T-helper 17 cell (primary cell): ENCODE measurements around the gene NDUFA11. TPM values are rescaled to one million over a fixed set of nuclear protein-coding genes. Genes with fewer than 3 reads are reported as not detected.

Source experiments
- ATAC-seq: fragments of 150-1000 bp; cut with Tn5 transposase; 2 replicates; pipeline ENCODE4 v1.10.0; 2021; ENCODE audit warnings: mild to moderate bottlenecking, moderate library complexity
- DNase-seq, 3 donors: peaks; one replicate each; pipeline versions ENCODE4 v3.0.0 to v3.0.0-alpha.2; 2020 to 2021
- H3K9me3 ChIP-seq: one replicate; pipeline ENCODE4 v1.7.0; 2013; ENCODE audit warnings: low read length, mild to moderate bottlenecking; ENCODE audit not compliant: control insufficient read depth, poor library complexity, severe bottlenecking
- H3K27ac Mint-ChIP-seq: one replicate; pipeline ENCODE4 v1.8.0; 2022; ENCODE audit warnings: mild to moderate bottlenecking, moderate library complexity, mixed read lengths
- H3K27me3 Mint-ChIP-seq: one replicate; pipeline ENCODE4 v1.8.0; 2022; ENCODE audit warnings: mixed read lengths
- H3K36me3 Mint-ChIP-seq: one replicate; pipeline ENCODE4 v1.8.0; 2022; ENCODE audit warnings: low read depth, mixed read lengths
- H3K4me1 Mint-ChIP-seq: one replicate; pipeline ENCODE4 v1.8.0; 2022; ENCODE audit warnings: mild to moderate bottlenecking, mixed read lengths
- H3K4me3 Mint-ChIP-seq: one replicate; pipeline ENCODE4 v1.8.0; 2022; ENCODE audit warnings: mild to moderate bottlenecking, moderate library complexity, mixed read lengths
- total RNA-seq, 4 donors: library from RNA in 2 of 4; stranded (reverse) in 2 of 4; gene quantifications; one replicate each; pipeline ENCODE4 v1.2.3 and lab custom pipeline; 2022 to 2026

The NDUFA11 gene
- total RNA-seq, 2 donors from 2014 or later, result 102 to 108 TPM

GRCh38 chr19:5913739-5914357 is 10.3 kb upstream of the NDUFA11 start, which contains the start of gene CAPS:
TSS of gene CAPS (plus strand) at chr19:5914254. CDS start at chr19:5914407, 153 bp downstream.
- no peaks in the 10 kb centered on the region for H3K36me3 Mint-ChIP-seq
- H3K4me3 Mint-ChIP-seq, result no peak within 1 kb of the TSS
- H3K4me1 Mint-ChIP-seq, result no peaks in the 10 kb centered on the region
- no peak for DNase-seq
- no peak within 1 kb of the TSS for H3K27ac Mint-ChIP-seq
- H3K27me3 Mint-ChIP-seq, result no peaks in the 10 kb centered on the region
- H3K9me3 ChIP-seq, result no peaks in the 10 kb centered on the region
- ATAC-seq, result no peak

DNA sequence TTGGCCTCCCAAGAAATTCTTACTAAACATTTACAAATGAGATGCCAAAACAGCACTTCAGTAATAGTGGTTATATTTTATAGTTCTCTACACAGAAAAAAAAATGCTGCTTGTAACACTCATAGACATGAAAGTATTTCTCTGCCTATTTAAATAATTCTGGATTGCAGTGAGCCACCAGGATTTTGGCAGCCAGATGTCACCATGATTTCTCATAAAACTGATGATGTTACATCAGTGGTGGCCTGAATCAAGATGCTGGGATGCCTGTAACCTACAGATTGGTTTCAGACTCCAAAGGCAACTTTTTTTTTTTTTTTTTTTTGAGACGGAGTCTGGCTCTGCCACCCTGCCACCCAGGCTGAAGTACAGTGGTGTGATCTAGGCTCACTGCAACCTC is 7.8 kb upstream of the NDUFA11 start:
- no peak for DNase-seq
- H3K4me3 Mint-ChIP-seq, result no peak overlapping the region

GRCh38 chr19:5910638-5910907 is 7.0 kb upstream of the NDUFA11 start:
- no peak for ATAC-seq
- H3K27ac Mint-ChIP-seq, result no peak overlapping the region
- peaks cover 15% of the 10 kb centered on the region for H3K4me1 Mint-ChIP-seq
- no peaks in the 10 kb centered on the region for H3K9me3 ChIP-seq
- no peak for DNase-seq
- no peaks in the 10 kb centered on the region for H3K36me3 Mint-ChIP-seq
- no peaks in the 10 kb centered on the region for H3K27me3 Mint-ChIP-seq
- H3K4me3 Mint-ChIP-seq, result no peak overlapping the region

More for the DNA sequence above, 7.8 kb upstream of the NDUFA11 start:
- H3K27ac Mint-ChIP-seq, result no peak overlapping the region
- H3K9me3 ChIP-seq, result no peaks in the 10 kb centered on the region
- H3K27me3 Mint-ChIP-seq, result no peaks in the 10 kb centered on the region
- peaks cover 11% of the 10 kb centered on the region for H3K4me1 Mint-ChIP-seq
- no peaks in the 10 kb centered on the region for H3K36me3 Mint-ChIP-seq
- no peak for ATAC-seq

DNA sequence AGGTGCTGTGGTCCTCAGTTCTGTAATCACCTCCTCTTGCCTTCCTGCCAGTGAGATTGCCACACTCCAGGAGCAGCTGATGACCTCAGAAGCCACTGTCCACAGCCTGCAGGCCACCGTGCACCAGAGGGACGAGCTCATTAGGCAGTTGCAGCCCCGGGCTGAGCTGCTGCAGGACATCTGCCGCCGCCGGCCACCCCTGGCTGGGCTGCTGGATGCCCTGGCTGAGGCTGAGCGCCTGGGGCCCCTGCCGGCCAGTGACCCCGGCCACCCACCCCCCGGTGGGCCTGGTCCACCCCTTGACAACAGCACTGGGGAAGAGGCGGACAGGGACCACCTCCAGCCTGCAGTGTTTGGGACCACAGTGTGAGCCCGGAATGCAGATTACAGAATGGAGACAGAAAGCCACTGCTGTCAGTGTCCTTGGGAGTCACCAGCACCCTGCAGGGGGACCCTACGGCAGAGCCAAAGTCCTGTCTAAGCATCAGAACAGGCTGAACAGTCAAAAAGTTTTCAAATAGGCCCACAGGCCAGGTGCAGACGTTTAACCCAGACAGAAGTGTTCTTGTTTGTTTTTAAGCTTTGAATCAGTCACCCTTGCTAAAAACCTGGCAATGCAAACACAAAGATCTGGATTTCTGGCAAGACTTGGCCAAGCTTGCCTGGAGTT is 5.3 kb upstream of the NDUFA11 start:
- Mint-ChIP-seq H3K4me3 (no peak overlapping the region), H3K36me3 (no peaks in the 10 kb centered on the region), H3K27ac (no peak overlapping the region), H3K4me1 (peaks cover 15% of the 10 kb centered on the region), H3K27me3 (no peaks in the 10 kb centered on the region)
- ATAC-seq, result no peak
- no peaks in the 10 kb centered on the region for H3K9me3 ChIP-seq
- no peak for DNase-seq

- no peak overlapping the region for H3K4me3 Mint-ChIP-seq
- DNase-seq (no peak), ATAC-seq (no peak)
- no peaks in the 10 kb centered on the region for H3K9me3 ChIP-seq
- peaks cover 25% of the 10 kb centered on the region for H3K4me1 Mint-ChIP-seq
- H3K36me3 Mint-ChIP-seq, result peaks cover 2% of the 10 kb centered on the region
- H3K27me3 Mint-ChIP-seq, result no peaks in the 10 kb centered on the region
- H3K27ac Mint-ChIP-seq, result no peak overlapping the region
These were observed 3.7 kb upstream of the NDUFA11 start for GRCh38 chr19:5907241-5907640.

DNA sequence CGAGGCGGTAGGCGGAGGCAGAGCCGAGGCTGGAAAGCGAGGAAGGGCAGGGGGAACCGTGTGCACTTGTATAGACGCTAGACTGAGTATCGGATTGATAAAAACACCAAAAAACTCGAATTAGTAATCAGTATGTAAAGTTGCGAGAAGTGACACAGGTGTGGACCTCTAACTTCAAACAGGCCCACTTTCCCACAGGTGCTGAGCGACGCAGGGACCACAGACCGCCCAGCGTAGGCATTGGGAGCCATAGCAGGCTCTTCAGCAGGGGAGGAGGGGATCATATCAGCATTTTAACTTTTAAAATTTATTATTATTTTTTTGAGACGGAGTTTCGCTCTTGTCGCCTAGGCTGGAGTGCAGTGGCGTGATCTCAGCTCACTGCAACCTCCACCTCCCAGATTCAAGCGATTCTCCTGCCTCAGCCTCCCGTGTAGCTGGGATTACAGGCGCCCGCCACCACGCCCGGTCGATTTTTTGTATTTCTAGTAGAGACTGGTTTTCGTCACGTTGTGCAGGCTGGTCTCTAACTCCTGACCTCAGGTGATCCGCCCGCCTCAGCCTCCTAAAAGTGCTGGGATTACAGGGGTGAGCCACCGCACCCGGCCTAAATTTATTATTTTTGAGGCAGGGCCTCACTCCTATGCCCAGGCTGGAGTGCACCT is 1.7 kb upstream of the NDUFA11 start:
- peak overlapping the region; percentile 97 for H3K4me3 Mint-ChIP-seq
- peaks cover 2% of the 10 kb centered on the region for H3K36me3 Mint-ChIP-seq
- ATAC-seq, result no peak
- H3K27ac Mint-ChIP-seq, result peak overlapping the region; percentile 2
- no peak for DNase-seq
- H3K9me3 ChIP-seq, result no peaks in the 10 kb centered on the region
- no peaks in the 10 kb centered on the region for H3K27me3 Mint-ChIP-seq
- peaks cover 30% of the 10 kb centered on the region for H3K4me1 Mint-ChIP-seq

DNA sequence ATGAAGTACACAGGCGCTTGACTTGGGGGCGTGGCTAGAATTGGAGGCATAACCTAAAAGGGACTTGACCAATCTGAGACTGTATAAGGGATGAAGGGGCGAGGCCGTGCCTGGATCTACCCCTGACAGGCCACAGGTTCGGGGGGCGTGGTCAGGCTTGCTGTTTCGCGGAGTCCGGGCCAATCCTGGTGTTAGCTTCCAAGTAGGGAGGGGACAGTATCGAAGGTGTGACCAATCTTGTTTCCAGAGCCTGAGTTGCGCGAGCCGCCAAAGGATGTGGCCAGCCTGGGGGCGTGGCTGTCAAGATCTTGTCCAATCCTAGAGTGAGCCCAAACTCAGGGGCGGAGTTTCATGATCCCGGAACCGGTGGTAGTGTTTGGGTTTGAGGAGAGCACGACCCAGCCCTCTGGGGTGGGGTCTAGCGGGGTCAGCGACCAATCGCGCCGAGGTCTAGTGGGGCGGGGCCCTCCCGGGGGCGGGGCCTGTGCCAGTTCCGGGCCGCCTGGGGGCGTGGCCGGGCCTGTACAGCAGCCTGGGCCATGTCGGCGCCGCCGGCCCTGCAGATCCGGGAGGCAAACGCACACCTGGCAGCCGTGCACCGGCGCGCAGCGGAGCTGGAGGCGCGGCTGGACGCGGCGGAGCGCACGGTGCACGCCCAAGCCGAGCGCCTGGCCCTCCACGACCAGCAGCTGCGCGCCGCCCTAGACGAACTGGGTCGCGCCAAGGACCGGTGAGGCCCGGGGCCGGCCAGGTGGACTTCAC is 943 bp upstream of the NDUFA11 start, which contains the start of gene VMAC:
Gene VMAC, plus strand, starts transcription at position 521 of the 762 bp plus-strand sequence. Its CDS starts 19 bp downstream, at position 540.
- peak within 1 kb of the TSS; percentile 98 for H3K27ac Mint-ChIP-seq
- H3K9me3 ChIP-seq, result no peaks in the 10 kb centered on the region
- H3K4me1 Mint-ChIP-seq, result peaks cover 32% of the 10 kb centered on the region
- peak within 1 kb of the TSS; percentile 97 for H3K4me3 Mint-ChIP-seq
- no peaks in the 10 kb centered on the region for H3K27me3 Mint-ChIP-seq
- H3K36me3 Mint-ChIP-seq, result peaks cover 2% of the 10 kb centered on the region
- DNase-seq, result peak; percentile 99 to 100 (median 100)
- ATAC-seq, result peak; percentile 82

DNA sequence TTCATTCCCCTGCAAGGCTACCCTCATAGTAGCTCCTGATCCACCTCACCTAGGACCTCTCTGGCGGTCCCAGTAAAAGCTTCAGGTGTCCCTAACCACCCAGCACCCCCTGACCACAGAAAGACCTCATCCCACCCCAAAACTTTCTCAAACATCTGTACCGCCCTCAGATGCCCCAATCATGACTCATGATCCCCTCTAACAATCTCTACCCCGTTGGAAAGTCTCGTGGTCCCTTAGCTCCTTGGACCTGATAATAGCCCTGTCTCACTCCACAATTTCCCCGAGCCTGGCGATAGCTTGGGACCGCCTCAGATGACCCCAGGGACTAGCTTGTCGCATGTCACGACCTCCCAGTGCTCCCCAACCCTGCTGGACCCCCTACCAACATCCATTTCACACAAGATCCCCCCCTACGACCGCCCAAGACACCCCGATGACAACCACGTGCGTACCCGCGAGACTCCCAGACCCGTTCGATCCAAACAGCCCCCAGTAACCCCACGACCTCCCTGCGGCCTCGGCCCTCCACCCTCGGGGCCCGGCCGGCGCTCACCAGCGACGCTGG is 450 bp downstream of the NDUFA11 start:
- H3K27ac Mint-ChIP-seq, result peak overlapping the region; percentile 98
- no peaks in the 10 kb centered on the region for H3K27me3 Mint-ChIP-seq
- ATAC-seq (no peak), DNase-seq (no peak)
- peaks cover 2% of the 10 kb centered on the region for H3K36me3 Mint-ChIP-seq
- peaks cover 31% of the 10 kb centered on the region for H3K4me1 Mint-ChIP-seq
- H3K4me3 Mint-ChIP-seq, result peak overlapping the region; percentile 97
- no peaks in the 10 kb centered on the region for H3K9me3 ChIP-seq

DNA sequence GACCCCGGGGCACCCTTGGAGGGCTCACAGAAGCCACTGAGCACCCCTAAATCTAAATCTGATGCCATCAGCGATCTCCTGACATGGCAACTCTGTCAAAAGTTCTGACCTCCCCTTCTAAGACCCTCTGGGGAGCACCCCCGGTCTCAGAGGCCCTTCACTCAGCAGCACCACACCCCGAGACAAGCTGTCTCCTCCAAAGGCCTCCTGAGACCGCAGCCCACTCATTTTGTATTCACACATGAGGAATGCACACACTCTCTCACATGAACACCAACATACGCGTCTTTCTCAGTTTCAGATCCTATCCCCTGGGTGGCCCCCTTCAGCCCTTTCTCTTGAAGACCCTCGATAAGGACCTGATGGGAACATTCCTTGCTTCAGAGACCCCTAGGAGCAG is 2.6 kb downstream of the NDUFA11 start:
- H3K4me1 Mint-ChIP-seq, result peaks cover 17% of the 10 kb centered on the region
- H3K27me3 Mint-ChIP-seq, result no peaks in the 10 kb centered on the region
- ATAC-seq, result no peak
- peaks cover 2% of the 10 kb centered on the region for H3K36me3 Mint-ChIP-seq
- no peak for DNase-seq
- H3K27ac Mint-ChIP-seq, result peak overlapping the region; percentile 45
- no peak overlapping the region for H3K4me3 Mint-ChIP-seq
- no peaks in the 10 kb centered on the region for H3K9me3 ChIP-seq

DNA sequence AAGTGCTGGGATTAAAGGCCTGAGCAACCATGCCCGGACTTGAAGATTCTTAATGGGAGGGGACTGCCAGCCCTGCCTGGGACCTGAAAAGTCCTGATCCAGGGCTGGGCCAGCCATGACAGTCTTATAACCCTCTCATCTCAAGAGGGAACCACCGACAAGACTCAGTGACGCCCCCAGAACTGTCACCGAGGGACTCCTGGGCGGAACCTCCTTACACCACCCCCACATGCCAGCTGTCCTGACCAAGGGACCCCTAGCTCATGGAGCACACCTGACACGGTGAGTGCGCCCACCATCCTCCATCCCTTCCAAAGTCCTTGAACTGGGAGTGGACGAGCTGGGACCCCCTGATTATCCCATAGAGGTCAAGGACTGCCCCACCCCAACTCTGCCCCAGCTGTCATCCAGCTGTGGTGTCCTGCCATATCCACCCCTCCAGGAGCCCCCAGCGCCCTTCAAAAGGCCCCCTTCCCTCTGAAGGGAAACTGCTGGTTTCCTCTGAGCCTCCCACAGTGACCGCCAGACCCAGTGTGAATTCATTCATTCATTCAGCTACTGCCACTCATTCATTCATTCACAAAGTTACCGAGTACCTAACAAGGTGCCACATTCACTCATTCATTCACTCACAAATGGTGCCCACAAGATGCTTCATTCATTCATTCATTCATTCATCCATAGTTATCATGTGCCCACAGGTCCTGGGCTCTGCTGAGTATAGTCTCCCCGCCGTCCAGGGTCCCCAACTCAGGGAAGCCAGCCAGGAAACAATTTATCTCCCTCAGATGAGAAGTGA is 3.7 kb downstream of the NDUFA11 start:
- Mint-ChIP-seq H3K4me1 (peaks cover 17% of the 10 kb centered on the region), H3K27ac (no peak overlapping the region), H3K4me3 (no peak overlapping the region), H3K36me3 (peaks cover 2% of the 10 kb centered on the region), H3K27me3 (no peaks in the 10 kb centered on the region)
- no peaks in the 10 kb centered on the region for H3K9me3 ChIP-seq
- DNase-seq (no peak), ATAC-seq (no peak)

DNA sequence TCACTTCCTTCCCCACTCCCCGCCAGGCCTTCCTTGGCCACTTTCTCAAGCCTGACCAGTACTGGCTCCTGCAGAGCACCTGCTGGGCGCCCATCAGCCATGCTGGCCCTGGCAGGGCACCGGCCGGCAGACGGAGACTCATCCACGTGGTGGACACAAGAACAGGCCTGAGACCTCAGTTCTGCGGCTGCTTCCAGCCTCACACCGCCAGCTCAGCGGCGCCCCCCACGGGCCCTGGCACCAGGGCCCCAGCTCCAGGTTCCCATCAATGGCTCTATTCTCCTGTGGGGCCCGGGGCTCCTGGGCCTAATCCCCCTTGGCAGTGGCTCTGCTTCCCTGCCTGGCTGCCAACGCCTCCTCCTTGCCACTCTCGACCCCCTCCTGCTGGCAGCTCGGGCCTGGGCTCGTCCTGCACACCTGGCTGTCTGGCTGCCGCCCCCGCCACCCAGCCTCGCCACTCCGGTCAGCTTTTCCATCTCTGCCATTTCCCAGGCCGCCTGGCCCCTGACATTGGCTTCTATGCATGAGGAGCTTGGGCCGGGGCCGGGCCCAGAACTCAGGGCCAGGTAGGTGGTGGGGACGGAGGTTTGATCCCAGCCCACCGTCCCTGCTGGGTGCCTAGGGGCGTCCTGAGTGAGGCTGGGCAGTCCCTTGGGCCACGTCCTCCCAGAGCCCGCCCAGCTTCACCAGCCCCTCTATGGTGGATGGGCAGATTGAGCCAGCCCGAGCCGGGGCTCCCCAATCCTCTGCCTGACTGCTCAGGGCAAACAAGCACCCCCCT is 6.2 kb downstream of the NDUFA11 start:
- Mint-ChIP-seq H3K4me3 (no peak overlapping the region), H3K36me3 (no peaks in the 10 kb centered on the region)
- ATAC-seq, result no peak

More for the DNA sequence above, 6.2 kb downstream of the NDUFA11 start:
- Mint-ChIP-seq H3K27ac (no peak overlapping the region), H3K4me1 (peaks cover 7% of the 10 kb centered on the region), H3K27me3 (no peaks in the 10 kb centered on the region)
- H3K9me3 ChIP-seq, result no peaks in the 10 kb centered on the region
- no peak for DNase-seq
